ENCODE data around the gene PANK1. TPM values are rescaled to one million over a fixed set of nuclear protein-coding genes. Genes with fewer than 3 reads are reported as not detected.
A peak's percentile ranks its signal among the peaks of the same experiment; 100 is the strongest.
"Not testable (repeated sequence)": the region's sequence is repeated elsewhere in the genome, so short reads cannot be mapped to it uniquely, and the experiment has no call there.

Gene PANK1
- polyA plus RNA-seq, 4 donors = 13.1 to 27.7 (median 21.4) TPM

DNA sequence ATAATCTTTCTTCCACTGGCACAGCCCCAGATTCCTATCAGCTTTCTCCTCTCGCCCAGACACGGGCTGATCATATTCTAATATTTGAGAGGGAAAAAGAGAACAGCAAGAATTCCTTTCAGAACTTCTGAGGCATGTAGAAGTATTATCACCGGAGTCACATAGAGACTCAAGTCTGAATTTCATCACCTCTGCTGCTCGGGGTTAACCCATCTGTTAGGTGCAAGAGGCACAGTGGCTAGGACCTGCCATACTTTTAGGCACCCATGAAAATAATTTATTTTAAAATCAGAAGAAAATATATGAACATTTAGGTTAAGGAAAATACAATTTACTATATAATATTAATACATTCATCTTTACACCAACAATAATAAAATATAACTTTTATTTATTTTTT, 21.0 kb downstream of the PANK1 start:
- H3K27me3 ChIP-seq (ENCODE audit: control insufficient read depth in 3 of 3, insufficient read depth in 3 of 3, low read length in 3 of 3) = no peaks in the 10 kb centered on the region
- 87 to 95% (median 93%) methylated on average over 4 of the region's 4 CpGs for WGBS, 3 donors
- FAIRE-seq (no peak), DNase-seq (no peak)
- H3K9me3 ChIP-seq (ENCODE audit: control insufficient read depth in 2 of 2, insufficient read depth in 1 of 2, low read depth in 1 of 2, low read length in 1 of 2) = peaks cover 1 to 22% of the 10 kb centered on the region in 2 donors
- no peak overlapping the region for H3K4me3 ChIP-seq (ENCODE audit: low read depth in 1 of 3, low read length in 3 of 3)
- peaks cover 0 to 9% (median 0%) of the 10 kb centered on the region in 3 donors for H3K36me3 ChIP-seq (ENCODE audit: control insufficient read depth in 3 of 3, insufficient read depth in 2 of 3, low read depth in 1 of 3, low read length in 3 of 3)
- H3K27ac ChIP-seq (ENCODE audit: low read depth in 1 of 3, low read length in 2 of 3) = no peak overlapping the region
- H3K4me1 ChIP-seq (ENCODE audit: control insufficient read depth in 3 of 3, insufficient read depth in 2 of 3, low read depth in 1 of 3, low read length in 2 of 3) = no peaks in the 10 kb centered on the region

DNA sequence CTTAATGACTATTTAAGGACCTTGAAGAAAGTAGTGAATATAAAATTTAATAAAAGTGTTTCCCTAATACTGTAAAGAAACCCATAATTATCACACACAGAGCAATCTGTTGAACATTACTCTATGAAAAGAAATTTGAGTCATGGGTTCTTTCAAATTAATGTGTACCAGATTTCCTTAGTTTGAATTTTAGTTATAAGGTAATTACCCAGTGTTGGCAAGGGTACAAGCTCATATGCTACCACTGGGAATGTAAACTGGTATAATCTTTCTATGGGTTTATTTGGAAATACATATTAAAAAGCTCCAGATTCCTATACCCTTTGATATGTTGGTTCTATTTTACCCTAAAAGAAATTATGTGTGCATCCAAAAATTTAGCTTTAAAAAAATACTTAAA, 22.9 kb downstream of the PANK1 start:
- no peaks in the 10 kb centered on the region for H3K4me1 ChIP-seq (ENCODE audit: control insufficient read depth in 3 of 3, insufficient read depth in 2 of 3, low read depth in 1 of 3, low read length in 2 of 3)
- H3K27ac ChIP-seq (ENCODE audit: low read depth in 1 of 3, low read length in 2 of 3) = no peak overlapping the region
- H3K9me3 ChIP-seq (ENCODE audit: control insufficient read depth in 2 of 2, insufficient read depth in 1 of 2, low read depth in 1 of 2, low read length in 1 of 2) = peaks cover 1 to 22% of the 10 kb centered on the region in 2 donors
- H3K36me3 ChIP-seq (ENCODE audit: control insufficient read depth in 3 of 3, insufficient read depth in 2 of 3, low read depth in 1 of 3, low read length in 3 of 3) = peaks cover 0 to 9% (median 0%) of the 10 kb centered on the region in 3 donors
- no peak for DNase-seq
- H3K4me3 ChIP-seq (ENCODE audit: low read depth in 1 of 3, low read length in 3 of 3) = no peak overlapping the region
- no peaks in the 10 kb centered on the region for H3K27me3 ChIP-seq (ENCODE audit: control insufficient read depth in 3 of 3, insufficient read depth in 3 of 3, low read length in 3 of 3)
- FAIRE-seq = no peak

DNA sequence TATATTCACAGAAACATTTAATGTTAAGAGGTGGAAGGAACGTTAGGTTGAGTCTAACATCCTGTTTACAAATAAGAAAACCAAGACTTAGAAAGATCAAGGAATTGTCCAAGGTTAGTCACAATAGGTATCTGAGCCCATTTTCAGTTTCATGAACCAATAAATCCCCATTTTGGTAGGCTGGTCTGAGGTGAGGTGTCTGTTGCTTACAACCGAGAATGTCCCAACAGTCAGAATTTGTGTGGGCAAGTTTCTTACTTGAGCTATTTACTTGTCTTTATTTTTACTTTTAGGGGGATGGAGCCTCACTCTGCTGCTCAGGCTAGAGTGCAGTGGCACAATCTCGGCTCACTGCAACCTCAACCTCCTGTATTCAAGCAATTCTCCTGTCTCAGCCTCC, 23.6 kb downstream of the PANK1 start:
- peaks cover 0 to 9% (median 0%) of the 10 kb centered on the region in 3 donors for H3K36me3 ChIP-seq (ENCODE audit: control insufficient read depth in 3 of 3, insufficient read depth in 2 of 3, low read depth in 1 of 3, low read length in 3 of 3)
- no peak overlapping the region for H3K27ac ChIP-seq (ENCODE audit: low read depth in 1 of 3, low read length in 2 of 3)
- FAIRE-seq (no peak), DNase-seq (no peak)
- H3K27me3 ChIP-seq (ENCODE audit: control insufficient read depth in 3 of 3, insufficient read depth in 3 of 3, low read length in 3 of 3) = no peaks in the 10 kb centered on the region
- 84 to 93% (median 89%) methylated on average over 3 of the region's 3 CpGs for WGBS, 3 donors
- H3K9me3 ChIP-seq (ENCODE audit: control insufficient read depth in 2 of 2, insufficient read depth in 1 of 2, low read depth in 1 of 2, low read length in 1 of 2) = peaks cover 1 to 22% of the 10 kb centered on the region in 2 donors
- H3K4me3 ChIP-seq (ENCODE audit: low read depth in 1 of 3, low read length in 3 of 3) = no peak overlapping the region
- no peaks in the 10 kb centered on the region for H3K4me1 ChIP-seq (ENCODE audit: control insufficient read depth in 3 of 3, insufficient read depth in 2 of 3, low read depth in 1 of 3, low read length in 2 of 3)

DNA sequence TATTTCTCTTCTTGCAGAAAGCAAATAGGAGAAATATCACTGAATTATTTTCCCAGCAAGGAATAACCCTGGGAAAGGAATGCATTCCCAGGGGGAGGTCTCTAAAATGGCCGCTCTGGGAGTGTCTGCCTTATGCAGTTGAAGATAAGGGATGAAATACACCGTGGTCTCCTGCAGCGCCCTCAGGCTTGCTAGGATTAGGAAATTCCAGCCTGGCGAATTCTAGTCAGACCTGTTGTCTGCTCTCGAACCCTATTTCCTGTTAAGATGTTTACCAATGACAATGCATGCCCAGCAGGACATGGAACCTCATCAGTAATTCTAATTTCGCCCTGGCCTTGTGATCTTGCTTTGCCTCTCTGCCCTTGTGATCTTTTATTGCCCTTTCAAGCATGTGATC, 24.7 kb downstream of the PANK1 start:
- not testable (repeated sequence) for H3K4me3 ChIP-seq (ENCODE audit: low read depth in 1 of 3, low read length in 3 of 3); H3K27ac ChIP-seq (ENCODE audit: low read depth in 1 of 3, low read length in 2 of 3); DNase-seq; H3K36me3 ChIP-seq (ENCODE audit: control insufficient read depth in 3 of 3, insufficient read depth in 2 of 3, low read depth in 1 of 3, low read length in 3 of 3); H3K27me3 ChIP-seq (ENCODE audit: control insufficient read depth in 3 of 3, insufficient read depth in 3 of 3, low read length in 3 of 3); H3K4me1 ChIP-seq (ENCODE audit: control insufficient read depth in 3 of 3, insufficient read depth in 2 of 3, low read depth in 1 of 3, low read length in 2 of 3); FAIRE-seq
- WGBS, 3 donors = 84 to 95% (median 92%) methylated on average over 6 of the region's 6 CpGs
- peaks cover 1 to 22% of the 10 kb centered on the region in 2 donors for H3K9me3 ChIP-seq (ENCODE audit: control insufficient read depth in 2 of 2, insufficient read depth in 1 of 2, low read depth in 1 of 2, low read length in 1 of 2)

DNA sequence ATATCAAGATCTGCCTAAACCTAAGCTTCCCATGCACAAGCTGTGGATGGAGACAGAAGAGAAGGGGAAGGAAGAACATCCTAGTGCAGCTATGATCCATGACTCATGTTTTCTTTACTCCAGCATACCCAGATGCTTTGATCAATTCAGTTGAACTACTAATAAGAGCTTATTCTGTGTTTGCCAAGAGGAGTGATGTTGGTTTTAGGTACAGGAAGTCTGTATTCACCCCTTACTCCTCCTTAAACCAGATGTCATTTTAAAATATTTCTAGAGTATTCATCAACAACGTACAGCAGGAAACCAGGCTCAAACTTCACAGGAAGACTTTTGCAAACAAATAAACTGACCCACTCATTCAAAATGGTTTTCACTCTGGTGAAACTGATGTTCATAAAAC, 29.2 kb downstream of the PANK1 start:
- Histone ChIP-seq H3K36me3 (ENCODE audit: control insufficient read depth in 3 of 3, insufficient read depth in 2 of 3, low read depth in 1 of 3, low read length in 3 of 3) (peaks cover 0 to 3% (median 3%) of the 10 kb centered on the region in 3 donors), H3K9me3 (ENCODE audit: control insufficient read depth in 2 of 2, insufficient read depth in 1 of 2, low read depth in 1 of 2, low read length in 1 of 2) (peaks cover 1 to 14% of the 10 kb centered on the region in 2 donors), H3K4me3 (ENCODE audit: low read depth in 1 of 3, low read length in 3 of 3) (no peak overlapping the region), H3K27me3 (ENCODE audit: control insufficient read depth in 3 of 3, insufficient read depth in 3 of 3, low read length in 3 of 3) (no peaks in the 10 kb centered on the region), H3K4me1 (ENCODE audit: control insufficient read depth in 3 of 3, insufficient read depth in 2 of 3, low read depth in 1 of 3, low read length in 2 of 3) (no peaks in the 10 kb centered on the region), H3K27ac (ENCODE audit: low read depth in 1 of 3, low read length in 2 of 3) (no peak overlapping the region)
- 34 to 86% (median 68%) methylated on average over 1 of the region's 1 CpG for WGBS, 3 donors
- DNase-seq (no peak), FAIRE-seq (no peak)

DNA sequence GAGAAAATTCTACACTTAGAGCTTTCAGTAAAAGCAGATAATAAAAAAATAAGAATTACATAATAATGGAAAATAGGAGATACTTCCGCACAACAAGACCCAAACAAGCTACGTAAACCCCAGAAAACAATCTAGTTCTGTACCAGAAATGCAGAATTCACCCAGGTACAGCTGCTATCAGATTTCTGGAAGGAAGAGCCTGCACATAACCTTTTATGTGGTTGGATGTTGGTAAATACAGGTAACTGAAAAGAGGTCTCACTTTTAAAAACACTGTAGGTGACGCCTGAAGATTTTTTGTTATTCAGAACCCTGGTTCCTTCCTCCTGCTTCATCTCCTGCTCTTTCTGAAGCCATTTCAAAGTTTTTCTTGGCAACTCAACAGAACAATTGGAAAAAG, 29.9 kb downstream of the PANK1 start:
- FAIRE-seq (no peak), DNase-seq (no peak)
- 85 to 93% (median 87%) methylated on average over 3 of the region's 3 CpGs for WGBS, 3 donors

DNA sequence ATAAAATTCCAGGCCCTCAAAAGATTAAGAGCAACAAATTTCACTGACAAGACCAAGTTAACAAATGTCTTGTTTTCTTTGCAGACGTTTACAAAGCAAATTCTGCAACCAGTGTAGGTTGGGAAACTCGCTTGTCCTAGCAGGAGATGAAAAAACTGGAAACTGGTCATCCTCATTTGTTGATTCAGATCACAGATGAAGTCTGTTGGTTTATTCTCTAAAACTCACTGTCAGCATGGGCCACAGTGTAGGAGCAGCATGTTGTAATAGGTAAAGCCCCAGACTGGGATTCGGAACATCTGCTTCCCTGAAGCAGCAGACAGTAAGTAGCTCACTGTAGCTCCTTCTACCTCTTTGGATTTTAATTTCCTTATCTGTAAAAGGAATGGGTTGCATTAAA, 31.5 kb downstream of the PANK1 start:
- Histone ChIP-seq H3K27me3 (ENCODE audit: control insufficient read depth in 3 of 3, insufficient read depth in 3 of 3, low read length in 3 of 3) (no peaks in the 10 kb centered on the region), H3K27ac (ENCODE audit: low read depth in 1 of 3, low read length in 2 of 3) (no peak overlapping the region), H3K9me3 (ENCODE audit: control insufficient read depth in 2 of 2, insufficient read depth in 1 of 2, low read depth in 1 of 2, low read length in 1 of 2) (no peaks in the 10 kb centered on the region), H3K4me3 (ENCODE audit: low read depth in 1 of 3, low read length in 3 of 3) (no peak overlapping the region), H3K36me3 (ENCODE audit: control insufficient read depth in 3 of 3, insufficient read depth in 2 of 3, low read depth in 1 of 3, low read length in 3 of 3) (peaks cover 0 to 8% (median 6%) of the 10 kb centered on the region in 3 donors), H3K4me1 (ENCODE audit: control insufficient read depth in 3 of 3, insufficient read depth in 2 of 3, low read depth in 1 of 3, low read length in 2 of 3) (peaks cover 0 to 2% (median 0%) of the 10 kb centered on the region in 3 donors)
- no peak for DNase-seq
- no peak for FAIRE-seq
- WGBS, 3 donors = 73 to 86% (median 85%) methylated on average over 3 of the region's 3 CpGs

More for the DNA sequence above, 29.9 kb downstream of the PANK1 start:
- no peak overlapping the region for H3K4me3 ChIP-seq (ENCODE audit: low read depth in 1 of 3, low read length in 3 of 3)
- peaks cover 0 to 3% (median 3%) of the 10 kb centered on the region in 3 donors for H3K36me3 ChIP-seq (ENCODE audit: control insufficient read depth in 3 of 3, insufficient read depth in 2 of 3, low read depth in 1 of 3, low read length in 3 of 3)
- no peak overlapping the region for H3K27ac ChIP-seq (ENCODE audit: low read depth in 1 of 3, low read length in 2 of 3)
- H3K9me3 ChIP-seq (ENCODE audit: control insufficient read depth in 2 of 2, insufficient read depth in 1 of 2, low read depth in 1 of 2, low read length in 1 of 2) = peaks cover 0 to 7% of the 10 kb centered on the region in 2 donors
- H3K4me1 ChIP-seq (ENCODE audit: control insufficient read depth in 3 of 3, insufficient read depth in 2 of 3, low read depth in 1 of 3, low read length in 2 of 3) = peaks cover 0 to 2% (median 0%) of the 10 kb centered on the region in 3 donors
- no peaks in the 10 kb centered on the region for H3K27me3 ChIP-seq (ENCODE audit: control insufficient read depth in 3 of 3, insufficient read depth in 3 of 3, low read length in 3 of 3)

DNA sequence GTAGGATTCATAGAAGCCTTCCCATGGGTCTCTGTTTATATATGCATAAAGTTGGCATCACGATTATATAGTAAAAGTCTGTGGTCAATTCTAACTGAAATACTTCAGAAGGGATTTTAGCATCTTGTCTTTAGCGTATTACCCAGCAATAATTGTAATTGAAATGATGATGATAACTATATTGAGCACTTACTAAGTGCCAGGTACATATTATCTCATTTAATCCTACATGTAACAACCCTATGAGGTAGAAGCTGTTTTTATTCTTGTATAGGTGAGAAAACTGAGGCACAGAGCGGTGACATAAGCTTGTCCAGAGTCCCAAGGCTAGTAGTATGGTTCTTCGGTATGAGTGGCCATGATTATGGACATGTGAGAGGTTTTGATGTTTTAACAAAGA, 33.8 kb downstream of the PANK1 start:
- 90 to 98% (median 98%) methylated on average over 4 of the region's 4 CpGs for WGBS, 3 donors
- DNase-seq (no peak), FAIRE-seq (no peak)
- Histone ChIP-seq H3K4me1 (ENCODE audit: control insufficient read depth in 3 of 3, insufficient read depth in 2 of 3, low read depth in 1 of 3, low read length in 2 of 3) (peaks cover 0 to 2% (median 0%) of the 10 kb centered on the region in 3 donors), H3K4me3 (ENCODE audit: low read depth in 1 of 3, low read length in 3 of 3) (no peak overlapping the region), H3K27ac (ENCODE audit: low read depth in 1 of 3, low read length in 2 of 3) (no peak overlapping the region), H3K9me3 (ENCODE audit: control insufficient read depth in 2 of 2, insufficient read depth in 1 of 2, low read depth in 1 of 2, low read length in 1 of 2) (no peaks in the 10 kb centered on the region), H3K36me3 (ENCODE audit: control insufficient read depth in 3 of 3, insufficient read depth in 2 of 3, low read depth in 1 of 3, low read length in 3 of 3) (peaks cover 0 to 11% (median 6%) of the 10 kb centered on the region in 3 donors), H3K27me3 (ENCODE audit: control insufficient read depth in 3 of 3, insufficient read depth in 3 of 3, low read length in 3 of 3) (no peaks in the 10 kb centered on the region)

DNA sequence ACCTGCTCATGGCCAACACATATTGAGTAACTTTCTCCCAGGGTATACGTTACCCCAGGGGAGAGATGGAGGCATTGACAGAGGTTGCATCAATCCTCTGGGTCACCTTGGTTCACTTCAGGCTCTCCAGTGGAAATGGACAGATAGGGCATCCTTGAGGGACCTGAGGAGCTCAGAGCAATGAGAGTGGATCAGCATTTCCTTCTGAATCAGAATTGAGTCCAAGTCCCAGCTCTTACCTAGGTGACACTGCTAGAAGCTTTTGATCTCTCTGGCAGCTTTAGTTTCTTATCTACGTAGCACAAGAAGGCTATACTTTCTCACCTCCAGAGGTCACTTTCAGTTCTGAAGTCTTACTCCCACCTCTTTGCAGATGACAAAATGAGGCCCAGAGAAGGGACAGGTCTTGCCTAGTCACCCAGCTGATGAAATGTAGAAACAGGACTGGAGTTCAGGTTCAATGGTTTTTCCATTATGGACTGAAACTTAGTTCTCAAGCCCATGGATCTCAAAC, 35.2 kb downstream of the PANK1 start:
- Histone ChIP-seq H3K4me3 (ENCODE audit: low read depth in 1 of 3, low read length in 3 of 3) (no peak overlapping the region), H3K27ac (ENCODE audit: low read depth in 1 of 3, low read length in 2 of 3) (peak overlapping the region in 1 of 3 donors; percentile 42), H3K4me1 (ENCODE audit: control insufficient read depth in 3 of 3, insufficient read depth in 2 of 3, low read depth in 1 of 3, low read length in 2 of 3) (peaks cover 0 to 2% (median 0%) of the 10 kb centered on the region in 3 donors), H3K9me3 (ENCODE audit: control insufficient read depth in 2 of 2, insufficient read depth in 1 of 2, low read depth in 1 of 2, low read length in 1 of 2) (no peaks in the 10 kb centered on the region), H3K36me3 (ENCODE audit: control insufficient read depth in 3 of 3, insufficient read depth in 2 of 3, low read depth in 1 of 3, low read length in 3 of 3) (peaks cover 0 to 11% (median 8%) of the 10 kb centered on the region in 3 donors), H3K27me3 (ENCODE audit: control insufficient read depth in 3 of 3, insufficient read depth in 3 of 3, low read length in 3 of 3) (no peaks in the 10 kb centered on the region)
- DNase-seq (peak in 1 of 2 donors; percentile 57), FAIRE-seq (no peak)
- WGBS, 3 donors = 8 to 65% (median 43%) methylated on average over 2 of the region's 2 CpGs

Data from small intestine (tissue), 7 donors.